Ectodermal cell (in vitro differentiated cells): ENCODE data around the gene CEBPG.

Experiments
- H3K27ac ChIP-seq: 2 replicates; pipeline ENCODE4 v1.7.0; 2013; ENCODE audit warnings: mild to moderate bottlenecking, low read depth, low read length; ENCODE audit not compliant: insufficient read depth, poor library complexity, severe bottlenecking
- H3K27me3 ChIP-seq: 2 replicates; pipeline ENCODE4 v1.7.0; 2013; ENCODE audit warnings: mild to moderate bottlenecking, low read length; ENCODE audit not compliant: insufficient read depth, control insufficient read depth, poor library complexity, severe bottlenecking
- H3K36me3 ChIP-seq: one replicate; pipeline ENCODE4 v1.7.0; 2013; ENCODE audit warnings: low read length; ENCODE audit not compliant: control insufficient read depth, insufficient read depth
- H3K4me1 ChIP-seq: one replicate; pipeline ENCODE4 v1.7.0; 2013; ENCODE audit warnings: low read length; ENCODE audit not compliant: control insufficient read depth, insufficient read depth
- H3K4me3 ChIP-seq: 2 replicates; pipeline ENCODE4 v1.7.0; 2013; ENCODE audit warnings: low read depth, low read length, control low read depth; ENCODE audit not compliant: insufficient read depth
- H3K9me3 ChIP-seq: 2 replicates; pipeline ENCODE4 v1.7.0; 2013; ENCODE audit warnings: mild to moderate bottlenecking, low read length, moderate library complexity; ENCODE audit not compliant: control insufficient read depth
- WGBS, 2 experiments: methylation state at CpG; one replicate each; pipeline ENCODE4 v1.1.7; 2013; ENCODE audit warnings: missing lambda C conversion rate in 2 of 2; 5-methylcytosine and 5-hydroxymethylcytosine counted together

Gene CEBPG

GRCh38 chr19:33366897-33367296, 6.6 kb upstream of the CEBPG start:
- Histone ChIP-seq H3K27me3 (no peaks in the 10 kb centered on the region), H3K36me3 (no peaks in the 10 kb centered on the region), H3K27ac (no peak overlapping the region), H3K4me1 (no peaks in the 10 kb centered on the region), H3K9me3 (no peaks in the 10 kb centered on the region), H3K4me3 (no peak overlapping the region)
- 79 to 82% methylated on average over 5 of the region's 5 CpGs for WGBS, 2 experiments

GRCh38 chr19:33368074-33368864, 5.2 kb upstream of the CEBPG start:
- no peaks in the 10 kb centered on the region for H3K27me3 ChIP-seq
- WGBS, 2 experiments = 83 to 88% methylated on average over 4 to 5 of the region's 5 CpGs
- H3K4me1 ChIP-seq = no peaks in the 10 kb centered on the region
- no peaks in the 10 kb centered on the region for H3K9me3 ChIP-seq
- H3K36me3 ChIP-seq = no peaks in the 10 kb centered on the region
- no peak overlapping the region for H3K27ac ChIP-seq
- H3K4me3 ChIP-seq = no peak overlapping the region

- H3K4me3 ChIP-seq = no peak overlapping the region
- H3K4me1 ChIP-seq = peaks cover 10% of the 10 kb centered on the region
- H3K27me3 ChIP-seq = peaks cover 11% of the 10 kb centered on the region
- no peak overlapping the region for H3K27ac ChIP-seq
- 89 to 92% methylated on average over 4 of the region's 4 CpGs for WGBS, 2 experiments
- H3K36me3 ChIP-seq = no peaks in the 10 kb centered on the region
- no peaks in the 10 kb centered on the region for H3K9me3 ChIP-seq
Measured at GRCh38 chr19:33370783-33371182, 2.7 kb upstream of the CEBPG start.

- 2% methylated on average over 22 of the region's 22 CpGs for WGBS, 2 experiments
- Histone ChIP-seq H3K9me3 (no peaks in the 10 kb centered on the region), H3K27ac (no peak overlapping the region), H3K4me3 (peak overlapping the region; percentile 83), H3K4me1 (peaks cover 25% of the 10 kb centered on the region), H3K36me3 (no peaks in the 10 kb centered on the region), H3K27me3 (peaks cover 11% of the 10 kb centered on the region)
Measured at GRCh38 chr19:33374236-33374714, 766 bp downstream of the CEBPG start.

- Histone ChIP-seq H3K36me3 (no peaks in the 10 kb centered on the region), H3K9me3 (no peaks in the 10 kb centered on the region), H3K27me3 (peaks cover 11% of the 10 kb centered on the region), H3K27ac (no peak overlapping the region), H3K4me1 (peaks cover 26% of the 10 kb centered on the region), H3K4me3 (peak overlapping the region; percentile 83)
- WGBS, 2 experiments = 88 to 93% methylated on average over 9 of the region's 9 CpGs
Measured at GRCh38 chr19:33375156-33375836, 1.8 kb downstream of the CEBPG start.

- no peaks in the 10 kb centered on the region for H3K36me3 ChIP-seq
- 89 to 97% methylated on average over 1 of the region's 1 CpG for WGBS, 2 experiments
- peaks cover 11% of the 10 kb centered on the region for H3K27me3 ChIP-seq
- H3K4me3 ChIP-seq = no peak overlapping the region
- H3K9me3 ChIP-seq = no peaks in the 10 kb centered on the region
- peaks cover 26% of the 10 kb centered on the region for H3K4me1 ChIP-seq
- no peak overlapping the region for H3K27ac ChIP-seq
Measured at GRCh38 chr19:33375837-33376159, 2.3 kb downstream of the CEBPG start.

GRCh38 chr19:33376423-33376822, 2.9 kb downstream of the CEBPG start:
- H3K27ac ChIP-seq = no peak overlapping the region
- H3K4me3 ChIP-seq = no peak overlapping the region
- peaks cover 11% of the 10 kb centered on the region for H3K27me3 ChIP-seq
- H3K36me3 ChIP-seq = no peaks in the 10 kb centered on the region
- 81 to 86% methylated on average over 2 of the region's 2 CpGs for WGBS, 2 experiments
- peaks cover 26% of the 10 kb centered on the region for H3K4me1 ChIP-seq
- H3K9me3 ChIP-seq = no peaks in the 10 kb centered on the region

- peaks cover 11% of the 10 kb centered on the region for H3K27me3 ChIP-seq
- H3K9me3 ChIP-seq = no peaks in the 10 kb centered on the region
- H3K36me3 ChIP-seq = no peaks in the 10 kb centered on the region
- H3K27ac ChIP-seq = no peak overlapping the region
- H3K4me3 ChIP-seq = no peak overlapping the region
- WGBS, 2 experiments = 86 to 89% methylated on average over 7 of the region's 7 CpGs
- H3K4me1 ChIP-seq = peaks cover 26% of the 10 kb centered on the region
Measured at GRCh38 chr19:33376941-33377557, 3.5 kb downstream of the CEBPG start.

- WGBS, 2 experiments = 75 to 79% methylated on average over 12 of the region's 12 CpGs
- no peak overlapping the region for H3K27ac ChIP-seq
- no peaks in the 10 kb centered on the region for H3K9me3 ChIP-seq
- H3K4me1 ChIP-seq = peaks cover 26% of the 10 kb centered on the region
- no peaks in the 10 kb centered on the region for H3K36me3 ChIP-seq
- H3K4me3 ChIP-seq = no peak overlapping the region
- peaks cover 11% of the 10 kb centered on the region for H3K27me3 ChIP-seq
Measured at GRCh38 chr19:33377586-33378475, 4.3 kb downstream of the CEBPG start.
